NAMALWA (cell line): ENCODE data around the gene CSTPP1.
"Not testable (repeated sequence)": the region's sequence is repeated elsewhere in the genome, so short reads cannot be mapped to it uniquely, and the experiment has no call there.

Source experiments
- DNase-seq: peaks from one replicate; pipeline ENCODE4 v3.0.0-alpha.2; 2015; ENCODE audit warnings: low spot score

CSTPP1 gene

DNA sequence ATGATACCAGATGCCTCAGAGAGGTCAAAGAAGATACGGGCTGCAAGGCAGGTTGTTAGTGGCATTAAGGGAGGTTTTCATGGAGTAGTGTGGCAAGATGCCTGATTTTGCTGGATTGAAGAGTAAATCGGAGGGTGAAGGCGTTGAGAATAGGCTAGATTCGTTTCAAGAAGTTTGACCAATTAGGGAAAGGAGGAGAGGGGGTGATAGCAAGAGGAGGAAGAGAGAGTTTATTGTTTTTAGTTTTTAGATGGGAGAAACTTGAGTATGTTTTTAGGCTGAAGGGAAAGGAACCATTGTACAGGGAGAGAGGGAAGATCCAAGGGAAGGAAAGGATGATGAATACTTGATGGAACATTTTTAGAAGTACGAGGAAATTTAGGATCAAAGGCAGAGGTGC lies 16.5 kb downstream of the CSTPP1 start:
- no peak for DNase-seq

GRCh38 chr11:46958777-46959176 lies 22.2 kb downstream of the CSTPP1 start:
- no peak for DNase-seq

DNA sequence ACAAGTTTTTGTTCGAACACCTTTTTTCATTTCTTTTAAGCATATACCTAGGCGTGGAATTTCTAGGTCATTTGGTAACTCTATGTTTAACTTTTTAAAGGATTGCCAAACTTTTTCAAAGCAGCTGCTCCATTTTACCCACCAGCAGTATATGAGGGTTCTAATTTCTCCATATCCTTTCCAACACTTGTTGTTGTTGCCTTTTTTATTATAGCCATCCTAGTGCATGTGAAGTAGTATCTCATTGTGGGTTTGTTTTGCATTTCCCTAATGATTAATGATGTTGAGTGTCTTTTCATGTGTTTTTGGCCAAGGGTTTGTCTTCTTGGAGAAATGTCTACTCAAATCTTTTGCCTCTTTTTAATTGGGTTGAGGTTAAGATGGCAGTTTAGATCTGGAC lies 24.5 kb downstream of the CSTPP1 start:
- DNase-seq, result no peak

DNA sequence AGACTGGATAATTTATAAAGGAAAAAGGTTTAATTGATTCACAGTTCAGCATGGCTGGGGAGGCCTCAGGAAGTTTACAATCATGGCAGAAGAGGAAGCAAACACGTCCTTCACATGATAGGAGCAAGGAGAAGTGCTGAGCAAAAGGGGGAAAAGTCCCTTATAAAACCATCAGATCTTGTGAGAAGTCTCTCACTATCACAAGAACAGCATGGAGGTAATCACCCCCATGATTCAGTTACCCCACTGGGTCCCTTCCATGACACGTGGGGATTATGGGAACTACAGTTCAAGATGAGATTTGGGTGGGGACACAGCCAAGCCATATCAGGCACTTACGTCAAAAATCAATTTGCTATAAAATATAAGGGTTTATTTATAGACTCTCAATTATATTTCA lies 25.3 kb downstream of the CSTPP1 start:
- not testable (repeated sequence) for DNase-seq

GRCh38 chr11:46963844-46964243 lies 27.3 kb downstream of the CSTPP1 start:
- DNase-seq, result no peak

GRCh38 chr11:46966773-46967172 lies 30.2 kb downstream of the CSTPP1 start:
- DNase-seq, result no peak

DNA sequence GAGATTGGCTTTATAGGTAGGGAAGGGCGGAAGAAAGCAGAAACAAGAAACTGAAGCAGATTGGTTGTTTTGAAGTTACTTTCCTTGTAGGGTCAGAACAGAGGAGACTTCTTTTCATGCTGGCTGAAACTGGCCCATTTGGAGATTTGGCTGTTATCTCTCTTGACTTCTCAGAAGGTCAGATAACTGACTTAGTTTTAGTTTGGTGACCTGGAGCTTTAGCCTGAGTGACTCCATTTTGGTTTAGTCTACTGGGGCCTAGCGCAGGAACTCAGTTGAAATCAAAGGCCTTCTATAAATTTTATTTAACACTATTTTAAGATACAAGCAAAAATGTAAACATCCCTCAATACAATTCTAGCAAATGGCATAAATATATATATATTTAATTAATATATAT lies 31.4 kb downstream of the CSTPP1 start:
- DNase-seq, result no peak

GRCh38 chr11:46969379-46969778 lies 32.8 kb downstream of the CSTPP1 start:
- no peak for DNase-seq

GRCh38 chr11:46970913-46971625 lies 34.5 kb downstream of the CSTPP1 start:
- DNase-seq, result no peak

GRCh38 chr11:46972343-46972742 lies 35.8 kb downstream of the CSTPP1 start:
- no peak for DNase-seq

- no peak for DNase-seq
These were observed 36.3 kb downstream of the CSTPP1 start for GRCh38 chr11:46972821-46973220.

DNA sequence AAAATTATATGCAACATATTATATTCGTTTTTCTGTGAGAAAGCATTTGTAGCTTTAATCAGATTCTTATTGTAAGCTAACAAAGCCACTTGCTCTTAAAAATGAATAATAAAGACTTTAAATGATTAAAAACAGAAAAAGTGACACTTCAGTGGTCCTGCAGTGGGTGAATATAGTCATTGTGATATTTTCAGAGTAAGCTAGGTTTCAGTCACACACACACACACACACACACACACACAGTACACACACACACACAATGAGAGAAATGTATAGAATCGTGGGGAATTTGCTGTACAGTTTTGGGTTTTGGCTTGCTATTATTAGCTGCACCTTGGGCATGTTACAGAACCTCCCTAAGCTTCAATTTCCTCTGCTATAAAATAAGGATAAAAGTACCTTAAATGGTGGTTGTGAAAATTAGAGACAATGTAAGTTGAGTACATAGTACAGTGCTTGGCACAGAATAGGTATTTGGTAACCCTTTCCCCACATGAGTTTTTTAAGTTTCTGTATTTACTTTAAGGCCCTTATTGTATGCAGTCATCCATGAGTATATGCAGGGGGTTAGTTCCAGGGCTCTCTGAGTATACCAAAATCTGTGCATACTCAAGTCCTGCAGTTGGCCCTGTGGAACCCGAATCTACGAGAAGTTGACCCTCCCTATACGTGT lies 39.8 kb downstream of the CSTPP1 start:
- no peak for DNase-seq

DNA sequence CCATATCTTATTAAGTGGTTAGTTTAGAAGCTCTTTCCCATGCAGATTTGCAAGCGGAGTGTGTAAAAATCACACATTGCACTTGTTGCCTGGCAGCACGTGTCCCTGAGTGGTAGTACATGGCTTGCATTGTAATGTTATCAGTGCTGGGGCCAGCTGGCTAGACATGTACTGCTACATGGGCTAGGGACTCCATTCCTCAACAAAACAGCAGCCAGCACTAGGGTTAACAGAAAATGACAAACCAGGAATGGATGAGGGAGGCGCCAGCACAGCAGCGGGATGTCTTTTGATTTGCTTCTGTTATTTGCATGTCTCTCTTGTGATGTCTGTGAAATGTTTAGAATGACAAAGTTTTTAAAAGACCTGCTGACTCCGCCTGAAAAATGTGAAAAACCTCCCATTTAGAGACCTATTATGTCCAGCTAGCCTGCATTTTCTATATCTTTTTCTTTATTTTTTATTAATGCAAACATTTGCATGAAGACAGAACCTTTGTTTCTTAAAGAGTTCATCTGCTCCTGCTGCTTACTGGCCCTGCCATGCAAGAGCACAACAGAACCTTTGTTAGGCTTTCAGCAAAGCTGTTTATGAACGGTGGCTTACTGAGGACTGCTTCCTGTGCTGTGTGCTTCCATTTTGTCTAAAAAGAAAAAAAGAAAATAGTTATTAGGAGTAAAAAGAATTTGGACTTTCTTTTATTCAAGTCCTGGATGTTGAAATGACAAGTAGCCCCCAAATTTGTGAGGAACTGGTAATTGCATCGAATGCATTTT lies 40.7 kb downstream of the CSTPP1 start:
- DNase-seq, result no peak

DNA sequence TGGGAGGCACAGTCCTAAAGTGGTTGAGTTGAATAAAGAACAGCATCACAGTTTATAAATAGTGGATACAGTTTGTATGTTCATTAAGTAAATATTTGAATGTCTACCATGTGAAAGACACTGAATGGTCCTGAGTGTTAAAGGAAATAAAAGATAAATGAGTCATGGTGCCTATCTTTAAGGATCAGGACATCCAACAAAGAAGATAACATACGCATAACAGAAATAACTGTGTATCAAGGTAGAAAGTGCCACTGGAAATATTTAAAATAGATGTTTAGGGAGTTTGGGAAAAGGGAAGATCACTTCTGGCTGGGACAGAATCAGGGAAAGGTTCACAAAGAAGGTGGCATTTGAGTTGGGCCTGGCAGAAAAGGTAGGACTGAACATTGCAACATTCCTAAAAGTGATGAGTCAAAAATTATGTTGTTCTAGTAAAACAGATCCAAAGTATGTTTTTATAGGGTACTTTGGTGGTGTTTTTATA lies 41.5 kb downstream of the CSTPP1 start:
- DNase-seq, result no peak

DNA sequence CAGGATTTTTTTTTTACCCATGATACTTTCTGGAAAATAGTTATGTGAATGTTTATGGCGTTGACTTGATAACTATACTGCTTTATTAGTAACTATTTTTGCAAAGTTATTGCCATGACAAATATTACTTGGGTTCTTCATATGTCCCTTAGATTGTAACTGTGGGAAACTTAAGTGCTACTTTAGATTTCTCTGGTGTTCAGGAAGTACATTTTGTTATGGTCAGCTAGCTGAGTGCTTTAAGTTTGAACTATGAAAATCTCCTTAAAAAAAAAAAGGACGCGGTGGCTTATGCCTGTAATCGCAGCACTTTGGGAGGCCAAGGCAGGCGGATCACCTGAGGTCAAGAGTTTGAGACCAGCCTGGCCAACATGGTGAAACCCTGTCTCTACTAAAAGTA lies 42.8 kb downstream of the CSTPP1 start:
- no peak for DNase-seq

DNA sequence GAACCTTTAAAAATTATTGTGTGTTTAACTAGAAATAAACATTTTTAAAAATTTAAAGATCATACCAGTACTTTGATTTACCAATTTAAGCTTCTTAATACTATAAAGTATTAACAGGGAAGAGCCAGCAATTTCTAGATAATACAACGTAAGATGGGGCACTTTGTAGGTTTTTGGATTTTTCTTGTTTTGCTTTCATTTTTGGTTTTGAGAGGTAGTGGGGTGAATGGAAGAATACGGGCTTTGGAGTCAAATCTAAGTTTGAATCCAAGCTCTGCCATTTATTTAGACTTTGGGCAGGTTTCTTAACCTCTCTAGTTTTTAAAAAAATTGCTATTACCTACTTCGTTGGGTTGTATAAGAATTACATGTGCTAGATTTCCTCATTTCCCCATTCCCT lies 44.9 kb downstream of the CSTPP1 start:
- DNase-seq, result no peak

- no peak for DNase-seq
These were observed 46.4 kb downstream of the CSTPP1 start for GRCh38 chr11:46982797-46983452.

- DNase-seq, result no peak
These were observed 47.0 kb downstream of the CSTPP1 start for GRCh38 chr11:46983598-46983997.

DNA sequence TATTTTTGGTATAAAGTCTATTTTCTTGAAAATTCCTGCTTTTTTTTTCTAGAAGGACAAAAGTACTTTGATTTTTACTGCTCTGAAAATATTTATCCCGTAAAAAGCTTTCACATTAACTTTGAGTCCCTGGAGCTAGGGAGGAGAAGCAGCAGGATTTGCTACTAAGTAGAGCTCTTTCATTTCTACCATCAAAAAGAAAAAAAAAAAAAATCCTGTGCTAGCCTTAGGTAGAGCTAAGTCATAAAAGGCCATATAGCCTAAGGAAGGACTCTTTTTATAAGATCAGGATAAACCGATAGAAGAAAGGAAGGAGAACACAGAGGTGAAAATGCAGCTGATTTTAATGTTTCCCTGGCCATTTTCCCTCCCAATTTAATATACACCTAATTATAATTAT lies 48.0 kb downstream of the CSTPP1 start:
- no peak for DNase-seq

DNA sequence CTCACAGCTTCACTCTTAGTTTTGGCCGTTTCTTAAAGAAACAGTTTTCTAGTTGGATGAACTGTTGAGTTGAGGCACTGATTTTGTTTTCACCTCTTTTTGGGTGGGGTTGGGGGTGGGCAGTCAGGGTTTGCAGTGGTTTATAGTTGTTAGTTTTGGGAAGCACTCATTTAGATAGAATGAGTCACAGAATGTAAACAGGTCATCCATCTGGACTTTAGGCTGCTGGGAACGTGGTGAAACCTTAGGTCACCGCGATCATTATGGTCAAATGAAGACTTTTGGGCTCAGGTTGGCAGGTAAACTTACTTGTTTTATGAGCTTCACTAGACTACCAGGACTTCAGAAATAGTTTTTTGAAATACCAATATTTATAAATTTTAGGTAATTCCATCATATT lies 48.4 kb downstream of the CSTPP1 start:
- DNase-seq, result no peak

DNA sequence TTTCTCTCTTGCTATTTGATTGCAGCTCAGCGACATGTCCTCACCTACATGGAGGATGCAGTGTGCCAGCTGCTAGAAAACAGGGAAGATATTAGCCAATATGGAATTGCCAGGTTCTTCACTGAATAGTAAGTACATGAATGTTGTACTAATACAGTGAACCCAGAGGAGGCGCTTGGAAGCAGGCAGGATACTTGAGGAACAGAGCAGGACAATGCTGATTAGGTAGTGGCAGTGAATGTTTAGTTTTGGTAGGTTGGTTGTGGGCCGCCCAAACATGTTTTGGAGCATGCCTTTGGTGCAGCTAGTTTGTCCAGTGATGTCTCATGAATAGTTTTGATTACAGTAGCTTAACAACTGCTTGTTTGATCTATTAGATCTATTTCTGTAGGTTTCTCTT lies 50.6 kb downstream of the CSTPP1 start:
- DNase-seq, result no peak

DNA sequence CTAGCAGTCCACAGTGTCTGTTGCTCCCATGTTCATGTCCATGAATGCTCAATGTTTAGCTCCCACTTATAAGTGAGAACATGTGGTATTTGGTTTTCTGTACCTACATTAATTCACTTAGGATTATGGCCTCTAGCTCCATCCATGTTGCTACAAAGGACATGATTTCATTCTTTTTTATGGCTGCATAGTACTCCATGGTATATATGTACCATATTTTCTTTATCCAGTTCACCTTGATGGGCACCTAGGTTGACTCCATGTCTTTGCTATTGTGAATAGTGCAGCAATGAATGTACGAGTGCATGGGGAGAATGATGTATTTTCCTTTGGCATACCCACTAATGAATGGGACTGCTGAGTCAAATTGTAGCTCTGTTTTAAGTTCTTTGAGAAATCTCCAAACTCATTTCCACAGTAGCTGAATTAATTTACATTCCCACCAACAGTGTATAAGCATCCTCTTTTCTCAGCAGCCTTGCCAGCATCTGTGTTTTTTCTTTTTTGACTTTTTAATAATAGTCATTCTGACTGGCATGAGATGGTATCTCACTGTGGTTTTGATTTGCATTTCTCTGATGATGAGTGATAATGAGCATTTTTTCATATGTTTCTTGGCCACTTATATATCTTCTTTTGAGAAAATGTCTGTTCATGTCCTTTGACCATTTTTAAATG lies 53.4 kb downstream of the CSTPP1 start:
- DNase-seq, result not testable (repeated sequence)
